T follicular helper cell (primary cell): Measurements from ENCODE around the gene BMAL2.

ENCODE experiments used
- DNase-seq: peaks from one replicate; pipeline ENCODE4 v3.0.0-alpha.2; 2020; ENCODE audit warnings: low read depth

The BMAL2 gene

DNA sequence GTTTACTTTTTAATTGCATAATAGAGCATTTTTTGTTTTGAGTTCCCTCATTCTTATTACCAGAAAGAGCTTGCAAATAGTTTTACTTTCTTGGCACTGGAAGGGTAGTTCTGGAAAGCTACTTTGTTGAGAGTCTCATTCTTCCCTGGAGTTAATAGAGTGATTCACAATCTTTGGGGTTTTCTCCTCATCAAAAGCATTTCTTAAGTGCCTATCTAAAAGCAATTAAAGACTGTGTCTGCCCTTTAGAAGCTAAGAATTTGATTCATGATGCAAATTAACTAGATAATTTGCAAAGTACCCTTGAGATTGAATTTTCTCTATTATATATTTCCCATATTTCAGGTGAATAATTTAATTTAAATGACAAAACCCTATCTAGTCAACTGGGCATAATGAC is 8.1 kb upstream of the BMAL2 start:
- DNase-seq, result no peak

DNA sequence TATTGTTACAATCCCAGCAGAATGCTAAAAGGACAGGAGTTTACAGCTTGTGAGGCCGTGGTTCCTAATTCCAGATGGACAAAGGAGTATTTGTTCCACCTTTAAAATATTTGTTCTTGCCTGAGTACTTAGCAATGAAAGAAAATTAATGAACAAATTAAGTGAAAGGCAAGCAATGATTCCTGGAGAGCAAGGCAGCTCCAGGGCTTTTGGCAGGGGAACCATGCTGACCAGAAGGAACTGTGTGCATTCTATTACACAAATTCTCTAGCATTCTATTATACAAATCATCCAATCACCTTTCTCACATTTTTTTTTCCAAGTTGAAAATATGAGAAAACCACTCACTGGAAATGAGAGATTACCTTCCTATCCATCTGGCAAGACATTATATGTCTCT is 1.8 kb upstream of the BMAL2 start:
- DNase-seq, result no peak

DNA sequence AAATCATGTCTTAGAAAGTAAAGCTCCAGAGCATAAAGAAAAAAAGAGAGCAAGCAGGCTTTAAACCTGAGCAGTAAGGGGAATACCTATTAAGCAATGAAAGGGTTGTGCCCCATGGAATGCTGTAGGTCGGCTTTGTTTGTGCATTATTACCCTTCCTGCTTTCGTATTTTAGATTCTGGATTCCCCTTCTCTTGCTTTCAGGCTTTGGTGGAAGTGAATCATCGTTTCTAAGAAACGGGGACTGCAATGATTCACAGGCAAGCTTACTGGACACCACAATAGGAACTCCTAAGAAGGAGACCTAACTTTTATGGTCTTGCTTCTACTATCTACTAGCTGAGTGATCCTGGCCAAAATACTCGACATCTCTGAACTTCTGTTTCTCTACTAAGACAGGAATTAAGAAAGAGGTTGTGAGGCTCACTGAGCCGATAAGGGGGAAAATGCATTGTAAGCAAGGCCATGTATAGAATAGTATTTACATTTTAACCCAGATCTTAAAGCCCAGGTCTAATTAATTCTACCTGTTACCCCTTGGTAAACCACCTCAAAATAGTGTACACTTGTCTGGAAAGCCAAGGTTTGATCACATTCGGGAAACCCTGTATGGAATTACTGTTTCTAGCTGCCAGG is 1.2 kb upstream of the BMAL2 start:
- no peak for DNase-seq

DNA sequence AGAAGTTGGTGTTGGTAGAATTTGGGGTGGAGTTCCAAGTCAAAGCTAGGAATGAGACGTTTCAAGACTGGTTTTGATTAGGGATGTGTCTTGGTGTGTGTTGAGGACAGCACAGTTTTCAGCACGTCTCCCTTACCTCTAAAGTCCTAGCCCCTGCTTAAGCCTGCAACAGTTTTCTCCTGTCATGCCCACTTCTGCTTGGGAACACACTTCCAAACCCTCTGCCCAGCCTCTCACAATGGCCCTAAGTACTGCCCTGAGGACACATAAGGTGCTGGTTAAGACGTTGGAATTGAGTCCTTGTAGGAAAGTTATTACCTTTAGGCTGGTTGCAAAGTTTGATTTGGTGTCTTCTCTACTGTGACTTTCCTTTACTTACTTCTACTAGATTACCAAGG is 710 bp upstream of the BMAL2 start:
- DNase-seq, result no peak

DNA sequence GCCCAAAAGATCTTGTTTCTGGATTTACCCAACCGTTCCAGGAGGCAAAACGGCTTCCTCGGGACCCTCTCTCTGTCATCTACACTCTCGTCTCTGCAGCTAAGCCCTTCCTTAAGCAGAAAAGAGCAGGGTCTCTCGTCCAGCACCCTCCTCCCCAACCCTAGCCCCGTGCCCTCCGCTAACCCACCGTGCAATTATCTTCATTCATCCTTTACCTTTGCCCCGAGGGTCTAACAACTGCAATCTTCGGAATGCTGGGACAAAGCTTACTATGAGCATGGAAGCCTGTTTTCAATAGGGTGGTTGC is 276 bp upstream of the BMAL2 start:
- no peak for DNase-seq

DNA sequence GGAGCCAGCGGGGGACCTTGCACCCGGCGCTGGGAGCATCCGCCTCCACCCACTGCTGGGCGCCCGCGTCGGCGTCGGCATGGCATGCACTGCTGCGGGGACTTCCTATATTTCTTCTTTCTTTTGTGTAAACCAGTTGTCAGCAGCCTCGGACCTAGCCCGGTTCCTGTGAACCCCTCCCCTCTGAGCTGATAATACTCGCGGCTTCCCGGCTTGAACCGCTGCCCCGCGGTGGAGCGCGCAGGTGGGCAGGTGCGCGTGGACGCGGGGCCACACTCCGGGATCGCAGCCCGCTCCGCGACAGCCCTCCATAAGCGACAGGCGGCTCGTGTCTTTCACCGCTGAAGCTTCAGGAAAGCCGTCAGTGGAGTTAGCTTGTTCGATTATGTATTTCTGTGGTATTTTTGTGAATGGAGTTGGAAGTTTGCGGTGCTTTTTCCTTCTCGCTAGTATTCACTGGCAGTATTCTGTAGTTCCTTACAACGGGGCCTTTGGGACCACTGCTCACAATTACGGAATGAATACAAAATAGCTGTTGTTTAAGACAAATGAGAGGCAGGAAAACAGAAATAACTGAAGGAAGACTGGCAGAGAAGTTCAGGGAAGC is 870 bp downstream of the BMAL2 start:
- DNase-seq, result no peak

DNA sequence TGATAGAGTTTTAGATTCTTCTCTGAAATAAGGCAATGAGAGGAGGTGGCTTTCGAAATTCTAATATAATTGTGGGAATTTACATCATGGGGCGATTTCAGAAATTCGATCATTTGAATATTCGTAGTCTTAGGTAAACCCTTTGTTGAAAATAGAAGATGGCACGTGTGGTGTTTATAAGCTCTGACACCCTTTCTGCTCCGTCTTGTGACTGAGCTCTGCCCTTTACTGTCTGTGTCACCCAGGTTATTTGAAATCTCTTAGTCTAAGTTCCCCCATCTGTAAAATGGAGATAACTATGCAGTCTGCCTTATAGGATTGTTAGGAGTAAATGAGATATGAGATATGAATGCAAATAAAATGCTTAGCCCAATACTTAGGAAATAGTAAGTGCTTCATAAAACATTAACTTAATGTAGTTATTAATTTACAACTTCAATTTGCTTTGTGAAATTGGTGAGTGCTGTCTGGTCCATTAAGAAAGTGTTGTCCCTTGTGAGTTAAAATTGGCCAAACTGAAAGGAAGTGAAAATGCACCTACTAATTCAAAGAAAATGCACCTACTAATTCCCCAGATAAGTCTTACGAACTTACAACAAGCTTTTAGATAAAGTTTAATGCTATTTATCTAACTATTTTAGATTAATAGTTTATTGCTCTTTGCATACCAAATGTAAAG is 1.5 kb downstream of the BMAL2 start:
- no peak for DNase-seq

DNA sequence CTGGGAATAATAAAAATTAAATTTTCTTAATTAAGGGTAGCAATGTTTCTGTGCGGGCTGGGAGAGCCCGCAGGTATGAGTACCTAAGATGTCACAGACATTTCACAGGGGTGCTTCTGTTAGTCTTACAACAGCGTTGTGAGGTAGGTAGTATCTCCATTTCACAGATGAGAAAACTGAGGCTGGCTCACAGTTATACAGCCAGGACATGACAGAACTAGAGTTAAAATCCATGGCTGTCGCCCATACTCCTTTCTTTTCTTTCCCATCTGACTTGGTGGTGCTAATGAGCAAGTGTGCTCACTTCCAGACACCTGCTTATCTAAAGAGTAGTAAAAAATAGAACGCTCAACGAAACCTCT is 2.1 kb downstream of the BMAL2 start:
- no peak for DNase-seq

DNA sequence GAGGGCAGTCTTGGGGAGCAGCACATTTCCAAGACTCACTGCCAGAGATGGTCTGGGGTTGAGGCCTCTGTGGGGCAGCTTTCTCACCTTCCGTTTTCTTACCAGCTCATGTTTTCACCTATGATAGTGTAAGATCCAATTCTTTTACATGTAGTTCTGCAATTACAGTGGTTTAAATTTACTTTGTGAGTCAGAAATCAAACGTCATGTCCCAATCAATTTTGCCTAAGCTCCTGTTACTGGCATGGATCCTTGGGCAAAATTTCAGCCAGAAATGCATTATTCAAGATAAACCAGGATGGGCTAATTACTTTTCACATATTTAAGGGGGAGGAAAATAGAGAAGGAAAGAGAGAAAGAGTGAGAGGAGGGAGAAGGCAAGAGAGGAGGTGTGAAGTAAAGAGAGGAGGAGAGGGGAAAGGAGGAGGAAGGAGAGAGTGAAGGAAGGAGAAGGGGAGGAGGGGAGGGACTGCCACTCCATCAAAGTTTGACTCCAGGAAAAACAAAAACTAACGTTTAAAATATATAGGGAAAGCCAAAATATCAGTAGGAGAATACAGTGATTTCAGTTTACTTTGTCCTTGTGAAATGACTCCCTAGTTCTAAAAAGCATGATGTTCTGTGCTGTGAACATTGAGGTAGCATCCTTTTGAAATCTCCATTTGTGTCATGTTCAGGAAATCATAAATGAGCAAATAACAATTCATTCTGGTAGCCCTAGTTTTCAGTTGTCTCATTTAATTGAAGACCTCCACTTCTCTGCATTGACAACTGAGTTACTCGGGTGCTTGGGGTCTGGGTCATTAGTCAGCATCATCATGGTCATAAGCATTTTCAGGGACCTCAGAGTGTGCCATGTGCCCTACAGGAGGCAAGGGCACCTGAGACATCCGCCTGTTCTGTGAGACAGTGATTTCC is 3.0 kb downstream of the BMAL2 start:
- no peak for DNase-seq

DNA sequence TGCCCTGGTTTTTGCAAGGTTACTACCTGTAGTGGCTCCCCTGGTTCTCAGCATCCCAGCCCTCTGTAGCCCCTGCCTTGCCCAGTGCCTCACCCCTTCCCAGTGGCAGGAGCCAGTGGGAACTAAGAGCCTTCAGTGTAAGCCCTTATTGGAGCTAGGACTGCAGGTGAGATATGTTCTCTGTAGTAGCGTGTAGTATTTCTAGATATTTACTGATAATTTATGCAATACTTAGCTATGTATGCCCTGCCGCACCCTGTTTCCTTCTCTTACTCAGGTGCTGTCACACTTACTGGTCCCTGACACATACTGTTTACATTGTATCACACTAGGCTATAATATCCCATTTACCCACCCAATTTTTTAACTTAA is 3.6 kb downstream of the BMAL2 start:
- no peak for DNase-seq

DNA sequence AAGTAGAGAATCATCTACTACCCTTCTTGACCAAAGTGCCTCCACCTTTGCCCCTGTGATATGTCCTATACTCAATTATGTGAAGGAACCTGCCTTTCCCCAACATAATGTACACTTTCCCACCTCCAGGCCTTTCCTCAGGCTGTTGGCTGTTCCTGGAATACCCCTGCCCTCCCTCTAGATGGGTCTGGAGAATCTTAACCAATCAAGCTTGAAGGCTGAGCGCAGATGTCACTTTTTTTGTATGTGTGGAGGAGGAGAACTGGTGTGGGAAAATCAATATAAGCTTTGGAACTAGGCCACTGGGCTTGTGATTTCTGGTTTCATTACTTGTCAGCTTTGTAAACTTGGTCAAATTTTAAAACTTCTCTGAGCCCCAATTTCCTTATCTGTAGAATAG is 4.7 kb downstream of the BMAL2 start:
- DNase-seq, result no peak

DNA sequence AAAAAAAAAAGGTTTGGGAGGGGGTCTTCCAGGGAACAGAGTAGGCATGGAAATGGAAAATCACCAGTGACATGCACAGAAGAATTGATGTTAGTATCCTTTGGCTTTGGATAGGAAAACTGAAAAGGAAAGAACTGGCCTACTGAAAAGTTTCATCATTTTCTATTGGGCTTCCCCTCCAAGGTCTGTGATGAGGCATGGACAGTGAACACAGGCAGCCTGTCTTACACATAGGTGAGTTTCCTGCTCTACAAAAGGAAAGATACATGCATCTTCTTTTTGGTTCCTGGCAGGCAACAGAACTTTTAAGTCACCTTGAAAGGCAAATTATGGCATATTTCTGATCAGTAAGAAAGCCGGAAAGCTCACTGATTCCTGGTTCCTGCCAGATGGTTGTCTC is 5.8 kb downstream of the BMAL2 start:
- DNase-seq, result no peak

DNA sequence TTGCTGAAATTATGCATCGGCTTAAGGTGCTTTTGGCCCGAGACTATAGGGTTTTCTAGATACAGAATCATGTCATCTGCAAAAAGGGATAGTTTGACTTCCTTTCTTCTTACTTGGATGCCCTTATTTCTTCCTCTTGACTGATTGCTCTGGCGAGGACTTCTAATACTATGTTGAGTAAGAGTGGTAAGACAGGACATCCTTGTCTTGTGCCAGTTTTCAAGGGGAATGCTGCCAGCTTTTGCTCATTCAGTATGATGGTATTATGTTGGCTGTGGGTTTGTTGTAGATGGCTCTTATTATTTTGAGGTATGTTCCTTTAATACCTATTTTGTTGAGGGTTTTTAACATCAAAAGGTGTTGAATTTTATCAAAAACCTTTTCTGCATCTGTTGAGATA is 8.3 kb downstream of the BMAL2 start:
- DNase-seq, result no peak

DNA sequence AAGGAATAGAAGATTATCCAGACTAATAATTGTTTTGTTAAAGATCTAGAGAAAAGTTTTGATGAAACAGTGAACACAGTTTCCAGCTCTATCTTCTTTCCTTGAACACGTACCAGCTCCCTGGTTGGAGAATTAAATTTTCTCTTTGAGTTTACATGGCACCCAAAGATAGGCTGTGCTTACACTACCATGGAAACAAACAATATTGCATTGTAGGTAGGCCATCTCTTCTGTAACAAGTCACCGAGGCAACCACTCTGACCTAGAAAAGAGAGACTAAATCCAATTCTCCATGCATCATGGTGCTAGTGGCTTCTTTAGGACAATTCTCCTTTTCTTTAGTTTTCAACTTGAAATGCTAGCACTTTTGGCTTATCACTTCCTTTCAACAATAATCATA is 9.9 kb downstream of the BMAL2 start:
- no peak for DNase-seq

DNA sequence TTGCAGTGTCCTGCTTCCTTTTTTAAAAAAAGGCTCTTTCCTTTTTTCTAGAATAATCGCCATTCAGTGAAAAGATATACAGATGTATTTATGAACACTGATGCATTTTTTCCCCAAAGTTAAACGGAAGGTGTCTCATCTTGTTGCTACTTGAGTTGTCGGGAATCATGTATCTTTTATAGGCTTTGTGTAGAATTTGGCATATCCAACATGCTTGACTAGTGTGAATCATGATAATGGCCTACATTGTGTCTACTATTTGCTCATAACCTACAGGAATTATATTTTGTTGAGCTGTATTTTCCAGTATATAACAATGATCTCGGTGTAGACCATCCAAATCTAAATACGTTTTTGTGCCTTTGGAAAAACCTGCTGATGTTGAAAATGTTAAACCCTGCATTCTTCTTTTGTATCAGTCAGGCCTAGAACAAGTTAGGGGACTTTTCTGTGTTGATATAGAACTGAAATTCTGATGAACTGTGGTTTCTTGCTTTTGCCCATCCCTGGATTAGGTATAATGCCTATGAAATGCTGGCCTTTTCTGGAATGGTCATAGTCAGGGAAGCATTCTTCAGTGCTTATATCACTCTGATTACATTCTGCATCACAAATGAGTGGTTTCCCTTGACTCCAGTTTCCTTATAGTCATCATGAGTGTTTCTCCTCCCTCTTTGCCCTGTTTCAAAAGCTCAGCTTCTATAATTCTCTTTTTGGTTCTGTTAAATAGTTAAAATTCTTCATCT is 10.8 kb downstream of the BMAL2 start:
- no peak for DNase-seq

DNA sequence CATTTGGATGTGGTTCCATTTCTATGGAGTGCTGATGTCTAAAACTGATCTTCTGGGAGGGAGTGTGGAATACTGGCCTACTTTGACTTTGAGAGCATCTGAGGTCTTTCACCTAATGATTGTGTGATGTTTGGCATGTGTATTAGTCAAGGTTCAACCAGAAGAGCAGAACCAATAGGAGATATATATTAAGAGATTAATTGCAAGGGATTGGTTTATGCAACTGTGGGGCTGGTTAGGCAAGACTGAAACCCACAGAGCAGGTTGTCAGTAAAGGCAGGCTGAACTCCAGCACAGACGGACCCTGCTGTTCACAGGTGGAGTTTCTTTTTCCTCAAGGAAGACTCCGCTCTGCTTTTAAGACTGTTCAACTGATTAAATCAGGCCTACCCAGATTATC is 11.6 kb downstream of the BMAL2 start:
- no peak for DNase-seq

DNA sequence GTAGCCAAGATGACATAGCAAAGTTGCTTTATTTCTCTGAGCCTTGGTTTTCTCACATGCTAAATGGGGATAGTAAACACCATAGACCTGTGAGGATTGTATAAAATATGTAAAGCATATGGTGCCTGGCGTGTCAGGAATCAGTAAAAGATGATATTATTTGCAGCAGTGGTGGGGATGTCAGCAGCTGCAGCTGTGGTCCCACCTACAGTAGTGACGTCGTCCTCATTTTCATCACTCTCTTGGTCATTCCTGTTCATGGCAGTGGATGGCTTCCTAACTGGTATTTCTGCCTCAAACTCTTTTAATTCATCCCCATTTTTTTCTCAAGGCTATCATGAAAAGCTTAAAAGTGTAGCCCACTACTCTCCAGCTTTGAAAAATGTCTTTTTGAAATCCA is 12.1 kb downstream of the BMAL2 start:
- DNase-seq, result no peak

DNA sequence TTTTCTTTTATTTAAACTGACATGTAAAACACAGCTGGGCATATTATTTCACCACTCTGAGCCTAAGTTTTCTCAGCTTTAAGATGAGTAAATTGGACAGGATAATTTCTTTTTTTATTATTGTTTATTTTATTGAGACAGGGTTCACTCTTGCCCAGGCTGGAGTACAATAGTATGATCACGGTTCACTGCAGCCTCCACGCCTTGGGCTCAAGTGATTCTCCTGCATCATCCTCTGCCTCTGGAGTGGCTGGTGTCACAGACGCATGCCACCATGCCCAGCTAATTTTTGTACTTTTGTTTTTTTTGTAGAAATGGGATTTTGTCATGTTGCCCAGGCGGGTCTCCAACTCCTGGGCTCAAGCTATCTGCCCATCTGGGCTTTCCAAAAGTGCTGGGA is 12.7 kb downstream of the BMAL2 start:
- DNase-seq, result no peak

DNA sequence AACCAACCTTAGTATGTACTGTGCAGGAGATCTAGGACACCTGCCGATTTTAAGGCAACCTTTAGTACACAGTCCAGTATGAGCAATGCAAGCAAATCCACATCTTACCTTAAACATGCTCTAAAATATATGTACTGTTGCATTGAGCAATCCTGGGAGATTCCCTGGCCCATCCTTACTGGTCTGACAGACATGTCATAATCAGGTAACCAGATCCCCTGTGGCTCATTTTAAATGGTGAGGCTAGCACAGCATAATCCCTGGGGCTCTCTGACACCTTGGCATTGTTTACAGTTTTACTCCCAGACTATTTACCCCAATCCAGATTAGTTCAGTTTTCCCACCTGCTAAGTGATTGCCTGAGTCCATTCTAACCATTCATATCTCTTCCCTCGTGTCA is 15.1 kb downstream of the BMAL2 start:
- no peak for DNase-seq

DNA sequence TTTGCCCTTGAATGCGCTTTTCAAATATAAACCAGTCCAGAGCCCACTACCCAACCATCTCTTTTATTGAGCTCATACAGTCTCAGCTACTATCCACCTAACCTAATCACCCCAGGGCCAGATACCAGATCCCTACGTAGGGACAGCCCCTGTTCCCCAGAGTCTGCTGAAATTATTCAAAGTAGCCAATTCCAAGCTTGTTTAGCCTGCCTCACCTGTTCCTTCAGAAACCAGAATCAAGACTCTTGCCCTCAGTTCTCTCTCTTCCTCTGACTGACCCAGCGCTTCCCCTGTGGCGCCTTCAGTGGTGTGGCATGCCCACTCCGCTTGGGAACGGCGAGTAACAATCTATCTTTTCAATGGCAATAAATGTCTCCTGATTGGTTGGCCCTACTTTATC is 18.8 kb downstream of the BMAL2 start:
- no peak for DNase-seq

DNA sequence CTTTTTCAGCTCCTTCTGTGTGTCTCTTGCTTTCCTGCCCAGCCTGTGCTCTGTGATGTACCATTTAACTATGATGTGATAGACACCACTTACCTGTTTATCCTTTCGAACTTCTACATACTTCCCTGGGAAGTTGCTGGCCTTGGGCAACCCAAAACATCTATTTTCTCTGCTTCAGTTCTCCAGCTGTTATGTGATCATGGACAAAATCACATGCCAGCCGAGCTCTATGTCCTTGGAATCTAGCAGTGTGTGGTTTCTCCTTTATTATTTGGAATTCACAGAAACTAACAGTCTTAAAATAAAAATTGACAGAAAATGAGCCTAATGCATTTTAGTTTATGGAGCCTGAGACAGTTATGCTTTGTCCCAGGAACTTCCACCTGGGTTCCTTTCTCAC is 22.9 kb downstream of the BMAL2 start:
- DNase-seq, result no peak

DNA sequence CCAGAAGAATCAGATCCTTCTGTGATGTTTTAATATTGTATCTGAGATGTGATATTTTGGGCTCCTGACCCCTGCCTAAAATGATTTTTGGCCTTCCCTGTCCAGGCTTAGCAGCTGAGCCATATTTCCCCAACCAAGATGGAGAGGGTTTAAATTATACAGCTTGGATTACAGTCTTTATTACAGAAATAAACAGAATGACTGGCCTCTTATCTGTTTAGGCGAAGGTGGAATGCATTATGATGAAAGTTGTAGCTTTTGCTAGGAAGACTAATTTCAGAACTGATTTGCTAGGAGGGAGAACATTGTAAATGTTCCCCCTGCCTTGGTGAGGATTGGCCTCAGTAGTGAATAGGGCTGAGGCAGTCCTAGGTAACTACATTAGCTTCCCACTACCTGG is 23.3 kb downstream of the BMAL2 start:
- no peak for DNase-seq
